NCI-H748 (cell line): Measurements from ENCODE around the gene TLE6.
"Not testable (repeated sequence)": the region's sequence is repeated elsewhere in the genome, so short reads cannot be mapped to it uniquely, and the experiment has no call there.

Experiments used
- DNase-seq: peaks from one replicate; lab custom pipeline; 2025; ENCODE audit not compliant: unreplicated experiment; lab: John Stamatoyannopoulos, UW

The TLE6 gene

DNA sequence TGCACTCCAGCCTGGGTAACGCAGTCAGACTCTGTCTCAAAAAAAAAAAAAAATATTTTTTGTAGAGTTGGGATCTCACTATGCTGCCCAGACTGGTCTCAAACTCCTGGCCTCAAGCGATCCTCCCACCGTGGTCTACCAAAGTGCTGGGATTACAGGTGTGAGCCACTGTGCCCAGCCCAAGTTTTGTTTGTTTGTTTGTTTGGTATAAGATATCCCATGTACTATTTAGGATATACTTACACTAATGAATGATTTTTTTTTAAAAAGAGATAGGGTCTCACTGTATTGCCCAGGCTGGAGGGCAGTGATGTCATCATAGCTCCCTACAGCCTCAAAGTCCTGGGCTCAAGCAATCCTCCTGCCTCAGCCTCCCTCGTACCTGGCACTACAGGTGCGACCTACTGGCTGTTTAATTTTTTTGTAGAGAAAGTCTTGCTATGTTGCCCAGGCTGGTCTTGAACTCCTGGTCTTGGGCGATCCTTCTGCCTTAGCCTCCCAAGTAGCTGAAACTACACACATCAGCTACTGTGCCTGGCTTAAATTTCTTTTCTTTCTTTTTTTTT is 24.0 kb downstream of the TLE6 start:
- no peak for DNase-seq

DNA sequence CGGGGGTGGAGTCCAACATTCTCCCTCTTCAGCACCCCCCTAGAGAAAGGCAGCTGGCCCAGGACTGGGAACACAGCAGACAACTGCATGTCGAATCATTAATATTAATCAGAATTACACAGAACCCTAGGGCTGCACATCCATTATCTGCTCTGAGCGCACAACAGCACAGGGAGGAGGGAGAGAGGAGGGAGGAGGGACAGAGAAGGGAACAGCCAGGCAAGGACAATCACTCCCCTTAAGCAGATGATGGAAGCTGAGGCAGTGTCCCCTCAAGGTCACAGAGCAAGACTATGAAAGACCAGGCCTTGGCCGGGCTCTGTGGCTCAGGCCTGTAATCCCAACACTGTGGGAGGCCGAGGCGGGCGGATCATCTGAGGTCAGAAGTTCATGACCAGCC is 25.7 kb downstream of the TLE6 start:
- no peak for DNase-seq

DNA sequence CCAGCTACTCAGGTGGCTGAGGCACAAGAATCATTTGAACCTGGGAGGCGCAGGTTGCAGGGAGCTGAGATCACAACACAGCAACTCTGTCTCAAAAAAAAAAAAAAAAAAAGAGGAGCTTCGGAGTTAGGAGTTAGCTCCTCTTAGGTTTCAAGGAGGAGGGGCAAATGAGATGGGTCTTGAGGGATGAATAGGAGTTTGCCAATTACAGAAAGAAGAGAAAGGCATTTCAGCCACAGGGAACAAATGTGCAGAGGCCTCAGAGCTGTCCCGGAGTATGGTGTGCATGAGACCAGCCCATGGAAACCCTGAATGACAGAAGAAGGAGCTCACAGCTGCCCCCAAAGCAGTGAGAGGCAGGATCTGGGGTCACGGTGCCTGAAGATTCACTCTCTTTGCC is 27.2 kb downstream of the TLE6 start:
- DNase-seq = no peak

- DNase-seq = no peak
Observed at GRCh38 chr19:3005345-3005744, 28.0 kb downstream of the TLE6 start.

DNA sequence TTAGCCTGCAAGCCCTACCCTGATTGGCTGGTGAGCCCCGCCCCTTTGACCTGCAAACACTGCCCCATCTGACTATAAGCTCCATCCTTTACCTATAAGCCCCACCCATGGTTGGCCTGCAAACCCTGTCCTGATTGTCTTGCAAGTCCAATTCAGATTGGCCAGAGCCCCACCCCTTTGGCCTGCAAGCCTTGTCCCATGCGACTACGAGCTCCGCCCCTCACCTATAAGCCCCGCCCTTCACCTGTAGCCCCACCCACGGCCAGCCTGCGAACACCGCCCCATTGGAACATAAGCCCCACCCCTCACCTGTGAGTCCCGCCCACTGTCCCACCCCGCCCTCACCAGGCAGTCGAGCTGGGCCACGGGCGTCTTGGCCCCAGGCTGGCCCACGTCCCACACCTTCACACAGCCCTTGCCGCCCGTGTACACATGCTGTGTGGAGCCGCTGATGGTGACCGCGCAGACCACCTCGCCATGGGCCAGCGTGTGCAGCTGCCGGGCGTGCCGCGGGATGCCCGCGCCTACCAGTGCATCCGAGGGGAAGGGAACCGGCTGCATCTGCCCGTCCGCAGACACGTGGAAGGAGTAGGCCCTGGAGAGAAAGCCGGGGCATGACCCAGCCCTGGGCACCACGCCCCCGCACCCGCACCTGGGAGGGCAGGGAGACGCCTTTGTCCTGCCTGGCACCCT is 28.9 kb downstream of the TLE6 start:
- peak; percentile 5 for DNase-seq

- DNase-seq = no peak
Observed at GRCh38 chr19:3007975-3008374, 30.6 kb downstream of the TLE6 start.

- DNase-seq = no peak
Observed at GRCh38 chr19:3008994-3009393, 31.6 kb downstream of the TLE6 start.

- DNase-seq = no peak
Observed at GRCh38 chr19:3010871-3011270, 33.5 kb downstream of the TLE6 start.

- not testable (repeated sequence) for DNase-seq
Observed at GRCh38 chr19:3012059-3012458, 34.7 kb downstream of the TLE6 start.

DNA sequence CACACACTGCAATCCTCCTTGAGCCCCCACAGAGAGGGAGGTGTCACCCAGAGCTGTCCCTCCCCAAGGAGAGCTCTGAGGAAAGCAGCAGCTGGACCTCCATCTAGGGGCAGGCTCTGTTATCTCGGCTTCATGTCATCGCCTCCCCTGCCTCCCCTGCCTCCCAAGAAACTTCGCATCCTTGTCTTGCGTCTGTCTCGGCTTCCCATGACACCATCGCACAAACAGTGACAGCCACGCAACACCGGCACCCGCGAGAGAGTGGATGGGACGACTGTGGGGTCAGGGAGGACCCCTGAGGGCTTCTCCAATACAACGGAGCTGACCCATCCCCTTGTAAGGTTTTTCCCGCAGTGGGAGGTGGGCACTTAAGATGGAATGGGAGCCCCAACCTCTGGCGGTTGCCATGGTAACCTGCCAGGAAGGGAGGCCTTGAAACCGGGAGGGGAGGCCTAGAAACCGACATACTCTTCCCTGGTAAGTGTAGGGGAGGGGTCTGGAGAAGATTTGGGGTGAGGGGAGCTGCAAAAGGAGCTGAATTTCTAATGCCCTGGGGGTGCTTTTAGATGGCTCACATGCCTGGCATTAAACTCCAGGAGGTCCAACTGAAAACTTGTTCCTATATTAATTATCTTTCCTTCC is 35.4 kb downstream of the TLE6 start:
- no peak for DNase-seq

GRCh38 chr19:3013263-3013725 is 35.9 kb downstream of the TLE6 start:
- DNase-seq = no peak

DNA sequence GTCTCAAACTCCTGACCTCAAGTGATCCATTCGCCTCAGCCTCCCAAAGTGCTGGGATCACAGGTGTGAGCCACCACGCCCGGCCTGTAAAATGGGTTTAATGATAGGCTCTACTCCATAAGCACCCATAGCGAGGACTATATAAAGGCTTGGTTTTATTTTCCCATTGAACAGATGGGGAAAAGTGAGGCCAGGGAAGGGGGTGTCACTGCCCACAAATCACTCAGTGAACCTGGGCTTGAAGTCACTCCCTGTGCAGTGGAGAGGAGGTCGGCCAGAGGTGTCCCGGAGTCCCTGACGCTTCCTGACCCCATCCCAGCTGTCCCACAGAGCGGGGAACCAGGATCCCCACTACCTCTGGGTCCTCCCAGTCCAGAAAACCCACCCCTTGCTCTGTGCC is 36.8 kb downstream of the TLE6 start:
- no peak for DNase-seq

- DNase-seq = no peak
Observed at GRCh38 chr19:3015126-3016057, 38.0 kb downstream of the TLE6 start.

GRCh38 chr19:3017923-3018322 is 40.6 kb downstream of the TLE6 start:
- DNase-seq = no peak

GRCh38 chr19:3019211-3019854 is 42.0 kb downstream of the TLE6 start:
- DNase-seq = no peak

DNA sequence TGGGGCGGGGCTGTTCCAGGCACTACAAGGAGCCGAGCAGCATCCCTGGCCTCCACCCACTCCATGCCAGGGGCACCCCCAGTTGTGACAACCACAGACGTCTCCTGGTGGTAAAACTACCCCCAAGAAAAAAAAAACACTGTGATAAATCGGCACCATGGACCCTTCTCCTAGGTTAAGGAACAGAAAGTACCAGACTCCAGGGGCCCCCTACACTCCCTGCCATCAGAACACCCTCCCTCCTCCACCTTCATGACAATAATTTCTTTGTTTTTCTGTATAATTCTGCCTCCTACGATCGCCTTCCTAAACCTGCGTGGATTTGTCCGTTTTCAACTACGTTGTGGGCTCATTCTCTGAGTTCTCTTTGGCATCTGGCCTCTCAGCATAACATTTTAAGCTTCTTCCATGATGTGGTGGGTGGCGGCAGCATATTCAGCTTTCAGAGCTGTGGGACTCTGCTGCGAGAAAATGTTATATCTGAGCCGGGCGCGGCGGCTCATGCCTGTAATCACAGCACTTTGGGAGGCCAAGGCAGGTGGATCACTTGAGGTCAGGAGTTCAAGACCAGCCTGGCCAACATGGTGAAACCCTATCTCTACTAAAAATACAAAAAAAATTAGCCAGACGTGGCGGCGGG is 43.1 kb downstream of the TLE6 start:
- no peak for DNase-seq

DNA sequence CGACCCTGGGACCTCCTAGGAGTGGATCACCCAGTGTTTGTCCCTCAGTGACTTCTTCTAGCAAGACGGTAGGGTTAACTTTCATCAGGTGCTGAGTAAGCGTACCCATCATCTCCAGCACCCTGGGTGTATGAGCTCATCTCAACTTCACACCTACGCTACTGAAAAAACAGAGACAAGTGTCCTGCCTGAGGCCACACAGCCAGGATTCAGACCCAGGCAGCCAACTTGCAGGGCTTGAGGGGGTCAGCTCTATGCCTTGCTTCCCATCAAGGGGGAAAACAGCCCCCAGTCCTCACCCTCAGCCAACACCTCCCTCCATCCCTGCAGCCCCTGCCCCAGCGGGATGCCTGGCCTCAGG is 47.1 kb downstream of the TLE6 start:
- no peak for DNase-seq

GRCh38 chr19:3024870-3025548 is 47.6 kb downstream of the TLE6 start:
- no peak for DNase-seq

- DNase-seq = no peak
Observed at GRCh38 chr19:3025549-3025886, 48.2 kb downstream of the TLE6 start.

GRCh38 chr19:3026768-3027167 is 49.4 kb downstream of the TLE6 start:
- no peak for DNase-seq
